HFFc6 (cell line): ENCODE results near the gene UROD. TPM values are rescaled to one million over a fixed set of nuclear protein-coding genes. Genes with fewer than 3 reads are reported as not detected.
"Not testable (repeated sequence)": the region's sequence is repeated elsewhere in the genome, so short reads cannot be mapped to it uniquely, and the experiment has no call there.

Experiments
- DNase-seq: peaks from one replicate; pipeline ENCODE4 v3.0.0-alpha.2; 2018
- H3K27ac Mint-ChIP-seq: 2 replicates; pipeline ENCODE4 v1.8.0; 2020; ENCODE audit warnings: mild to moderate bottlenecking, mixed read lengths
- H3K27me3 Mint-ChIP-seq: 2 replicates; pipeline ENCODE4 v1.8.0; 2021; ENCODE audit warnings: mild to moderate bottlenecking, moderate library complexity, mixed read lengths; ENCODE audit not compliant: insufficient read depth
- H3K36me3 Mint-ChIP-seq: 2 replicates; pipeline ENCODE4 v1.8.0; 2021; ENCODE audit warnings: low read depth, mixed read lengths
- H3K4me1 Mint-ChIP-seq: 2 replicates; pipeline ENCODE4 v1.8.0; 2020; ENCODE audit warnings: low read depth, mixed read lengths
- H3K4me3 Mint-ChIP-seq: 2 replicates; pipeline ENCODE4 v1.8.0; 2020; ENCODE audit warnings: mild to moderate bottlenecking, moderate library complexity, mixed read lengths
- H3K9me3 Mint-ChIP-seq: 2 replicates; pipeline ENCODE4 v1.8.0; 2020; ENCODE audit warnings: mild to moderate bottlenecking, mixed read lengths
- total RNA-seq, 6 experiments: library from RNA; stranded (reverse); fragmentation: NEBNext Ultra II Directional; extraction: Animal tissue kit (Norgen Biotek cat#: 25700); gene quantifications; 2 replicates in 1 of 6; 3 replicates in 5 of 6; pipeline ENCODE4 v1.2.3, GENCODE V29; 2021
- TF ChIP-seq, protein P1 (sequence below): fragments of 200-600 bp; sonication (generic); IDR thresholded peaks from 2 replicates; pipeline ENCODE4 v1.5.0; 2021; ENCODE audit warnings: antibody characterized with exemption, mild to moderate bottlenecking

The UROD gene
- total RNA-seq, 6 experiments from 2014 or later, result 121 to 137 (median 128) TPM

DNA sequence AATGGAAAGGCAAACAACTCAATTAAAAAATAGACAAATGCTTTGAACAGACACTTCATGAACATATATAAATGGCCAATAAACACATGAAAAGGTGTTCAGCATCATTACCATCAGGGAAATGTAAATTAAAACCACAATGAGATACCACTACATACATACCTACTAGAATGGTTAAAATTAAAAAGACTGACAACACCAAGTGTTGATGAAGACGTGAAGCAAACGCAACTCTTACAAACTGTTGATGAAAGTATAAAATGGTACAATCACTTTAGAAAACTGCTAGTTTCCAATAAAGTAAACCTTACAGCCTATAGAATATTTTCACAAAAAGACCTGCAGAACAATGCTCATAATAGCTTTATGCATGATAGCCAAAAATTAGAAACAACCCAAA lies 35.8 kb upstream of the UROD start:
- no peak for DNase-seq
- Mint-ChIP-seq H3K27ac (no peak overlapping the region), H3K9me3 (no peaks in the 10 kb centered on the region), H3K4me3 (no peak overlapping the region), H3K4me1 (no peaks in the 10 kb centered on the region), H3K36me3 (peaks cover 28% of the 10 kb centered on the region), H3K27me3 (no peaks in the 10 kb centered on the region)
- TF ChIP-seq, protein P1, sequence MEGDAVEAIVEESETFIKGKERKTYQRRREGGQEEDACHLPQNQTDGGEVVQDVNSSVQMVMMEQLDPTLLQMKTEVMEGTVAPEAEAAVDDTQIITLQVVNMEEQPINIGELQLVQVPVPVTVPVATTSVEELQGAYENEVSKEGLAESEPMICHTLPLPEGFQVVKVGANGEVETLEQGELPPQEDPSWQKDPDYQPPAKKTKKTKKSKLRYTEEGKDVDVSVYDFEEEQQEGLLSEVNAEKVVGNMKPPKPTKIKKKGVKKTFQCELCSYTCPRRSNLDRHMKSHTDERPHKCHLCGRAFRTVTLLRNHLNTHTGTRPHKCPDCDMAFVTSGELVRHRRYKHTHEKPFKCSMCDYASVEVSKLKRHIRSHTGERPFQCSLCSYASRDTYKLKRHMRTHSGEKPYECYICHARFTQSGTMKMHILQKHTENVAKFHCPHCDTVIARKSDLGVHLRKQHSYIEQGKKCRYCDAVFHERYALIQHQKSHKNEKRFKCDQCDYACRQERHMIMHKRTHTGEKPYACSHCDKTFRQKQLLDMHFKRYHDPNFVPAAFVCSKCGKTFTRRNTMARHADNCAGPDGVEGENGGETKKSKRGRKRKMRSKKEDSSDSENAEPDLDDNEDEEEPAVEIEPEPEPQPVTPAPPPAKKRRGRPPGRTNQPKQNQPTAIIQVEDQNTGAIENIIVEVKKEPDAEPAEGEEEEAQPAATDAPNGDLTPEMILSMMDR, result no peak

DNA sequence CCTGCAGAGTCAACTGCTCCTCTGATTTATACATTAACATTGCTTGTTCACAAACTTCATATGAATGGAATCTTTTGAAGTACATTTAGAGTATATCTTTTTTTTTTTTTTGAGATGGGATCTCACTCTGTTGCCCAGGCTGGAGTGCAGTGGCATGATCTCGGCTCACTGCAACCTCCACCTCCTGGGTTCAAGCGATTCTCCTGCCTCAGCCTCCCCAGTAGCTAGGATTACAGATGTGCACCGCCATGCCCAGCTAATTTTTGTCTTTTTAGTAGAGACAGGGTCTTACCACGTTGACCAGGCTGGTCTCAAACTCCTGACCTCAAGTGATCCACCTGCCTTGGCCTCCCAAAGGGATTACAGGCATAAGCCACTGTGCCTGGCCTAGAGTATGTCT lies 34.7 kb upstream of the UROD start:
- H3K27ac Mint-ChIP-seq, DNase-seq, H3K4me1 Mint-ChIP-seq, H3K9me3 Mint-ChIP-seq, H3K27me3 Mint-ChIP-seq, H3K4me3 Mint-ChIP-seq: not testable (repeated sequence)
- peaks cover 28% of the 10 kb centered on the region for H3K36me3 Mint-ChIP-seq

DNA sequence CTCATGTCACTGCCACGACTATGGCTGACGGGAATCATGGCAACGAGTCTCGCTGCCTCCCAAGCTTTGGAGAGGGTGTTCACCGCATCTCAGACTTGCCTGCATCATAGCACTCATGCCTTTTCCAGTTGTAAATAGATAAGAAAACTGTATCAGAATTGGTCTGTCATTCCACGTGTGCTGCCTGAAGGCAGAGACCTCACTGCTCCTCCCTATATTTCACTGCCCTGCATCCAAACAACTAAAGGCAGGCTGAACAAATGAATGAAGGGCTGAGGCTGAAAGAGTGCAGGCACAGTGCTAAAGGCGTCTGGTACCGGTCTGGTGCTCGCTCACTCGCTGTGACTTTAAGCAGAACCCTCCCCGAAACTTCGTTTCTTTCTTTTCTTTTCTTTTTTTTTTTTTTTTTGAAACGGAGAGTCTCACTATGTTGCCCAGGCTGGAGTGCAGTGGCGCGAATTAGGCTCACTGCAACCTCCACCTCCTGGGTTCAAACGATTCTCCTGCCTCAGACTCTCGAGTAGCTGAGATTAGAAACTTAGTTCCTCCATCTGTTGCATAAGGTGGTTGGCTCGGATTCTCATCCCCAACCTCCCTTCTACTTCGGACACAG lies 26.2 kb upstream of the UROD start:
- peaks cover 2% of the 10 kb centered on the region for H3K36me3 Mint-ChIP-seq
- TF ChIP-seq, protein P1, result no peak
- peaks cover 5% of the 10 kb centered on the region for H3K27me3 Mint-ChIP-seq
- DNase-seq, result no peak
- no peaks in the 10 kb centered on the region for H3K9me3 Mint-ChIP-seq
- peaks cover 11% of the 10 kb centered on the region for H3K4me1 Mint-ChIP-seq
- peak overlapping the region; percentile 68 for H3K27ac Mint-ChIP-seq
- H3K4me3 Mint-ChIP-seq, result peak overlapping the region; percentile 95

DNA sequence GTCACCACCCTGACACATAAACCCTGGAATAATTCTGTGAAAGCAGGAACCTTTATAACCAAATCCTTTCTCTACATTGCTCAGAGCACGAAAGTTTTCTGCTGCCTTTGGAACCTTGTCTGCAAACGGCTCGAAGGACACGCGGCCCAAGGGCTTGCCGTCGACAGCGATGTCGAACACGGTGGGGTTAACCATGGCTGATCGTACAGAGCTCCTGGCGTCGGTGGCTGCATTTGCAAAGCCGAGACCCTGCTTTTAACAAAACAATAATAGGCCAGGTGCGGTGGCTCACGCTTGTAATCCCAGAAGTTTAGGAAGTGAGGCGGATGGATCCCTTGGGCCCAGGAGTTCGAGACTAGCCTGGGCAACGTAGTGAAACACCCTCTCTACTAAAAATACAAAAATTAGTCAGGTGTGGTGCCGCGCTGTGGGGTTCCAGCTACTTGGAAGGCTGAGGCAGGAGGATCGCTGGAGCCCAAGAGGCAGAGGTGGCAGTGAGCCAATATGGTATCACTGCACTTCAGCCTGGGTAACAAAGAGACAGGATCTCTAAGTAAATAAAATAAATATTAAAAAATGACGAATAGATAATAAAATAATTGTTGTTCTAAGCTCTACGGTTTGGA lies 23.4 kb upstream of the UROD start:
- Mint-ChIP-seq H3K4me1 (peaks cover 11% of the 10 kb centered on the region), H3K36me3 (no peaks in the 10 kb centered on the region), H3K27me3 (peaks cover 6% of the 10 kb centered on the region), H3K27ac (no peak overlapping the region), H3K4me3 (no peak overlapping the region), H3K9me3 (no peaks in the 10 kb centered on the region)
- DNase-seq, result no peak
- TF ChIP-seq, protein P1, result no peak

DNA sequence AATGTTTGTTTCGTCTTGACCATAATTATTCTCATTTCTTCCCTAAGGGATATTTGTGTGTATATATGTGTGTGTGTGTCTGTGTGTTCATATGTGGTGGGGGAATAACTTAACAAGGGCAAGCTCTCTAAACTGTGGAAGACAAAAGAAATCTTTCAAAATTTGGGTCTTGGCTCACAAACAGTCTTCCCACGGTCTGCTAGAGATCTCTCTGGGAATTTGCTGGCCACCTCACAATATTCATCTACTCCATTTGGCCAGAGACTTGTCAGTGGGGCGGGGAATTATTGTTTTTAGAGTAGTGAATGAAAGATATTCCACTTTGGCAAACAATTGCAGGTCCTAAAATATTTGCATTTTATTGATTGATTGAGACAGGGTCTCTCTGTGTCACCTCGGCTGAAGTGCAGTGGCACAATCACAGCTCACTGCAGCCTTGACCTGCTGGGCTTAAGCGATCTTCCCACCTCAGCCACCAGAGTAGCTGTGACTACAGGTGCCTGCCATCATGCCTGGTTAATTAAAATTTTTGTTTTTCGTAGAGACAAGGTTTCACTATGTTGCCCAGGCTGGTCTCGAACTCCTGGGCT lies 17.6 kb upstream of the UROD start:
- H3K27ac Mint-ChIP-seq, result no peak overlapping the region
- no peaks in the 10 kb centered on the region for H3K4me1 Mint-ChIP-seq
- TF ChIP-seq, protein P1, result no peak
- H3K27me3 Mint-ChIP-seq, result peaks cover 6% of the 10 kb centered on the region
- H3K9me3 Mint-ChIP-seq, result no peaks in the 10 kb centered on the region
- H3K4me3 Mint-ChIP-seq, result no peak overlapping the region
- no peak for DNase-seq
- H3K36me3 Mint-ChIP-seq, result no peaks in the 10 kb centered on the region
